Non-pigmented ciliary epithelial cell (primary cell): ENCODE results near the gene REG3G.
"Not testable (repeated sequence)": the region's sequence is repeated elsewhere in the genome, so short reads cannot be mapped to it uniquely, and the experiment has no call there.

ENCODE experiments used
- DNase-seq: peaks from one replicate; pipeline ENCODE4 v3.0.0-alpha.2; 2010; ENCODE audit warnings: low read depth

Gene REG3G

DNA sequence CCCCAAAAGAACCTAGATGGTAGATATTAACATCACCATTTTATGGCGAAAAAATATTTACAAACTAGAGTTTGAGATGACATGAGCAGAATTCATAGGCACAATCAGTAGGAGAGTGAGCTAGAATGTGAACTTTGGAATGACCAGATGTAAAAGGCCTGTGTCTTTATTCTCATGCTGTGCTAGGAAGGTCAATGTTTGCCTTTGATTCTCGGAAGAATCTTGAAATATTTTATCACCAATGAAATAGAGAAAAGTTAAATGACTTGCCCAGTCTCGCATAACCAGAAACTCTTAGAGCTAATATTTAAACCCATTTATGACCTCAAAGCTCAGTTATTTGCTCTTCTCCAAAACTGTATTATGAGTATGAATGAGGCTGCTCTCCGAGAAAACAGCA is 9.2 kb upstream of the REG3G start:
- DNase-seq, result no peak

DNA sequence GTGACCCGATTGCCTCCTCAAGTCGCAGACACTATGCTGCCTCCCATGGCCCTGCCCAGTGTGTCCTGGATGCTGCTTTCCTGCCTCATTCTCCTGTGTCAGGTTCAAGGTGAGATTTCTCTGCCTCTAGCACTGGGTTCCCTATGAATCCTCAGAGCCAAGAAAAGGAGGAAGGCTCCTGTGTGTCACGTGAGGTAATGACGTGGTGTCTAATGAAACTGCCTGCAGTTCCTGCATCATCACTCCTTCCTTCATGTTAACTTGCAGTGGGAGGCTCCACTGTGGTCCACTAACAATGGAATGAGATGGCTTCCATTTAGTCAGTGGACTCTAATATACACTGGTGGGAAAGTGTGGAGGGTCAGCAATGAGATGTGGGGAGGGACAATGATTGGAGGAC is 559 bp downstream of the REG3G start:
- no peak for DNase-seq

DNA sequence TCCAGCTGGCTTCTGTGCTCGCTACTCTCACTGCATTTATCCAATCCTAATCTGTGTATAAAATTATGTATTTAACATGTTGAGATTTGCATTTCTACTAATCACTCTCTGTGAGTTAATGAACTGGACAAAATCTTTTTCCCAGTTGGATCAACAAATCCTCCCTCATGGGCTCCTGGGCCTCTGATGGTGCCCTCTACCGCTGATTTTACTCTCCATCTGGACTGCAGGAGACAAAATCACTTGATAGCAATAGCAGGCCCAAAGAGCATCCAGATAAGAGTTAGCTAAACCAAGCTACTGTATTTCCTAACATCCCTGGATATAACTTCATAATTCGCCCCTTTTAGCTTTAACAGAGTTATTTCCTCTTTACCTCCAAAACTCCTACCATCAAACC is 14.4 kb downstream of the REG3G start:
- no peak for DNase-seq

DNA sequence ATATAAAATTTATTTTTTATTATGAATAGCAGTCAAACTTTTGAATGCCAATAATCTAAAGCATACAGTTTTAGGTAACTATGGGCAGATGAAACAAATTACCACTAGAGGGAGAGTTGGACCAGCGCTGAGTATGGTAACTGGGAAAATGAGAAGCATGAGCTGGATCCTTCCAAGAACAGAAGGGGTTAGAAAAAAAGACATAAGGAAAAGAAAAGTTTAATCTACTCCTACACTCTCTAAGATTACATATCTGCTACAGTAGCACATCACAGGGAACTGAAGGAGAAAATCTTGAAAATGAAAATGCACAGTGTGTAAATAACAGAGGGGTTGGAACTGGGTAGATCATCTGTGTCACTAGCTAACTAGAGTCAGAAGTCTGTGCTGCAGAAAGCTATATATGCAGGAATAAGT is 15.5 kb downstream of the REG3G start:
- DNase-seq, result no peak

DNA sequence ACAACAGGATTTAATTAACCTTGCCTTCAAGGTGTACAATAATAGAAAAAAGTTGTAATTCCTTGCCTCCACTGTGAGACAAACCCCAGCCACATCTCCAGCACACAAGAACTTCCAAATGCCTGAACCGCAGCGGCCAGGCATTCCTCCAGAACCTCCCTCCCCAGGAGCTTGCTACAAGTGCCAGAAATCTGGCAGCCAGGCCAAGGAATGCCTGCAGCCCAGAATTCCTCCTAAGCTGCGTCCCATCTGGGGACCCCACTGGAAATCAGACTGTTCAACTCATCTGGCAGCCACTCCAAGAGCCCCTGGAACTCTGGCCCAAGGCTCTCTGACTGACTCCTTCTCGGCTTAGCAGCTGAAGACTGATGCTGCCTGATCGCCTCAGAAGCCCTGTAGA is 28.0 kb downstream of the REG3G start:
- DNase-seq, result not testable (repeated sequence)

DNA sequence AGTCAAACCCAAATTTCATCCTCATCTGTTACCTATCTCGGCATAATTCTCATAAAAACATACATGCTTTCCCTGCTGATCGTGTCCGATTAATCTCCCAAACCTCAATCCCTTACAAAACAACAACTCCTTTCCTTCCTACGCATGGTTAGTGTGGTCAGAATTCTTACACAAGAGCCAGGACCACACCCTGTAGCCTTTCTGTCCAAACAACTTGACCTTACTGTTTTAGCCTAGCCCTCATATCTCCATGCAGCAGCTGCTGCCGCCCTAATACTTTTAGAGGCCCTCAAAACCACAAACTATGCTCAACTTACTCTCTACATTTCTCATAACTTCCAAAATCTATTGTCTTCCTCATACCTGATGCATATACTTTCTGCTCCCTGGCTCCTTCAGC is 29.3 kb downstream of the REG3G start:
- not testable (repeated sequence) for DNase-seq

DNA sequence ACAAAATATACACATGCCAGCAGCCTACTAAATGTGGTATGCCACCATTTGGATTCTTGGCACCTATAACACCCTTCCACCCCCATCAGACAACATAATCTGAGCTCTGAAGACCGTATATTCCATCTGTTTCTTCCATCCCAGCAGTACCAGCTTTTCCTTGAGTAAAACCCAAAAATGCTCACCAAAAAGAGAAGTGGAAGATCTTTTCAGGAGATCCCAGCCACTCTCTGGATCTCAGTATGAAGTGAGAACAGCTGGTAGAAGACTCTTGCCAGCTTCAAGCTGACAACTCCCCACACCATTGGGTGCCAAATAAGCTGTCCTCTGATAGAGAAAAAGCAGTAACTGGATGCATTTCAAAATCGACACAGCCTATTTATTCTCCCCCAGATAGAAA is 39.7 kb downstream of the REG3G start:
- no peak for DNase-seq

DNA sequence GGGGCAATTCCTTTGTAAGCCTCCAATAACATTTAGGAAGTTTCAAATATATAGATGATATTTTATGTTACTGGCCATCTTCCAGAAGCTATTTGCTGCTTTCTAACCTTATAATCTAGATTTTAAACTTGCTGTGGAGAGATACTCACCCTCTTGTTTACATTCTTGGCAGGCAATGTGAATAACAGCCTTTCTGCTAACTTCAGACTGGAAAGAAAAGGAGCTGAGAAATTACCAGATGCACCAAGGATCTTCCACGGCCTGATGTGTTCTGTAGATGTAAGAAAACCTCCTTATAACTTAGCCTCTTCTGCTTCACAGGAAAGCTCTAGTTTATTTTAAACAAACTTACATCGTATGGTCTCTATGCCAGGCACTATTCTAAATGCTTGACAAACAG is 45.6 kb downstream of the REG3G start:
- DNase-seq, result no peak
